Activated naive CD4-positive, alpha-beta T cell treated with anti-CD3 and anti-CD28 coated beads, Interleukin-2, amount 50 U/mL, for 16 hours (primary cell): ENCODE data around the gene AFF3.
"Not testable (repeated sequence)": the region's sequence is repeated elsewhere in the genome, so short reads cannot be mapped to it uniquely, and the experiment has no call there.

ENCODE experiments used
- DNase-seq: peaks from one replicate; pipeline ENCODE4 v3.0.0-alpha.2; 2020

Gene AFF3

DNA sequence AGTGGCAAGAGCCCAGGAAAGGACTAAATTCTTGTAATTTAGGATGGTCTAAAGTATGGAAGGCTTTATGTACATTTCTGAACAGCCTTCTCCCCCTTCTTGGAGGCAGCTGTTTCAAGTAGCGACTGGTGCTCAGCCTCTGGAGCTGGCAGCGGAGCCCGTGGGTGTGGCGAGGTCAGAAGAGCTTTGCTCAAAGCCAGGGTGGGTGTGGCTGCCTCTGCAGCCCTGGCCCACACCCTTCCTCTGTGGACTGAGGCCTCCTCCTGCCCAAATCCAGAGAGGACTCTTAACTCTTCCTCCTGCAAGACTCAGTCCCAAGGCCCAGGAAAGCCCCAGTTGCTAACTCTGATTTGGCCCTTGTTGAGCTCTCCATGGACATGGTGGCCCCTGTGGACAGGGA lies 450.5 kb downstream of the AFF3 start:
- no peak for DNase-seq

DNA sequence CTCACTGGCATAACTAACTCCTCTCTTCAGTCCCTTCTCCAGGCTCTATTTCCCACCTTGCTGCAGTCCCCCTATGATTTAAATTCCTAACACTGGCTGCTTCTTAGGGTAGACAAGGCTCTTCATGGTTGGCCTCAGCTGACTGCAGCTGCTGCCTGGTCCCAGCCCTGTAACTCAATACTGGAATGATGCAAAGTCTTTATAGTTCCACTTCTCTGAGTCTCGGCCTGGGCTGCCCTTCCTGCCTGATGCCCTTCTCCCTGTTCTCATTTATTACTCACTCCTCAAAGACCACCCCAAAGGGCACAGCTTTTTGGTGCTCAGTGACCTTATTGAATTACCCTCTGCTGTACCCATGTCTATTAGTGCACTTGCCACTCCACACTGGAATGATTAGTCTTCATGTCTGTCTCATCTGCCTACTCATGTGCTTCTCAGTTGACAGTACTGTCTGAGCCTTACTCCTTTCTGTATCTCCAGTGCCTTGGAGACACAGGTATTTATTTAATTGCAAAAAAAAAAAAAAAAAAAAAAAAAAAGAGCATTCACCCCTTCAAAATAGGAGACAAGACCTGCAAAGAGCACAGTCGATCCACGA lies 453.1 kb downstream of the AFF3 start:
- DNase-seq, result no peak

DNA sequence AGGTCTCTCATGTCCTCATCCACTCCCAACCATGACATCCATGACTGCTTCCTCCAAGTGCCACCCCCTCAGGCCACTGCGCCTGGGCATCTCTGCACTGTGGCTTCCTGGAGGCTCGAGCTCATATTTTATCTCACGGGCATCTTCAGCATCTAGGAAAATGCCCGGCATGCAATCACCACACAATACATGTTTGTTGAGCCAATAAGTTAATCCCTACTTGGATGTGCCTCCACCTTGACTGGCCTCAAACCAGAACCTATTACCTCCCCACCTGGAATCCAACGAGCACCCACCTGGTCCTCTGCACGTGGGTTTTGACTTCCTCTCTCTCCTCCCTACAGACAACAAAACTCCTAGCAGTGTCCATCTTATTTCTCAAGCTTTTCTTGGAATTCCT lies 453.7 kb downstream of the AFF3 start:
- no peak for DNase-seq

DNA sequence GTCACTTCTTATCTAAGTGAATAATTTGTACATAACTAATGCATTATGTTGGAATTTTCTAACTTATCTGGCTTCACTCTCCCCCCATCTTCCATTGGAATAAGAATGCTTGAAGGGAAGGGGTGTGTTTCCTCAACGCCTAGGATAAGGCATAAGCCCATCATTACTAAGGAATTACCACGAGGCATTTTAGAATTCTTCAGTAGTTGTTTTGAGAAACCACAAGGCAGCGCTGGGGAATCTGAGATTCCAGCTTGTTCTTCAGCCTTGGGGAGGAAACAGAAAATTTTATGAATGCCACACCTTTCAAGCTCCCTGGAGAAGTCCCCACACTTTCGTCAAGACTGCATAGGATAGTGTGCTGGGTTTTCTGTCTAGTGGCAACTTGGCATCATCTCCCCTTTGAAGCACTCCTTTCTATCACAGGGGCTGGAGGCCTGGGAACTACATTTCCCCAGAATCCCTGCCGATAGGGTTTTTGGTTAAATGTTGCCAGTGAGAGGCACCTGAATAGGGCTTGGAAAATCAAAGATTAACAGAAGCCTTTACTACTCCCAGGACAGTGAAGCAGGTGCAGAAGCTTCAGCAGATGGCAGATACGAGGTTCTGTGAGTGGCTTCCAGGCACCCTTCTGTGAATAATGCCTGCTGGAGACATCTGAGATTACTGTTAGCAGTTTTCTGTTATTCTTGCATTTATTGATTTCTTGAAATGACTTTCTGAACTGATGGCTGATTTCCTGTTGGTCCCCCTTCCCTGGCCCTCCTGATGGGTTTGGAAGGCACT lies 459.9 kb downstream of the AFF3 start:
- no peak for DNase-seq

DNA sequence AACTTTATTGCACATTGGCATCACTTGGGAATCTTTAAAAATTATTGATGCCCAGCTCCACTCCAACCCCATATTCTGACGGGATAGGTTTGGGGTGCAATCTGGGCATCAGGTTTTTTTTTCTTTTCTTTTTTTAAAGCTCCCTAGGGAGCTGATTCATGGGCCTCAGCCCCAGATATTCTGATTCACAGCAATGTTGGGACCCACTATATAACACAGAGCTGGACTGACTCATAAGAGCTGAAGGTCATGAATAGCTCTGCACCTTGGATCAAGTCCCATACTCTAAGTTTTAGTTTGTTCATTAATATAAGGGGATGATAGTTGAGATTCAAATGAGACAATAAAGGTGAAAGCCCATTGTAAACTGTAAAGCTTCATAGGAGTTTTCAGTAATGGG lies 461.4 kb downstream of the AFF3 start:
- DNase-seq, result no peak

DNA sequence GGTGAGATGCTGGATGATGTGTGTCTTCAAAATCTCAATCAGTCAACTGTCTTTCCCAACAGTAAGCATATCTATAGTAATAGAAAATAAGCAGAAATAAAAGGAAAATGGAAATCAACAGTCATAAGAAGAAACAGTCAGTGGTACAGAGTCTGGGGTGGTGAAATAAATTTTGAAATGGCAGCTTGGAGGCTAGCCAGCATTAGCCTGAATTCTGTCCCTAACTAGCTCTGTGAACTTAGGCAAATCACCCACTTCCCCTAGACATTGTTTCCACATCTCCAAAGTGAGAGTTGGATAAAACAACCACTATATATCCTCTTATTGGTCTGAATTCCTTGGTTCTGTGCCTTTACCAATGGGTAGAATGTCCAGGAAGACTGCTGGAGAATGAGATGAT lies 462.9 kb downstream of the AFF3 start:
- DNase-seq, result no peak

DNA sequence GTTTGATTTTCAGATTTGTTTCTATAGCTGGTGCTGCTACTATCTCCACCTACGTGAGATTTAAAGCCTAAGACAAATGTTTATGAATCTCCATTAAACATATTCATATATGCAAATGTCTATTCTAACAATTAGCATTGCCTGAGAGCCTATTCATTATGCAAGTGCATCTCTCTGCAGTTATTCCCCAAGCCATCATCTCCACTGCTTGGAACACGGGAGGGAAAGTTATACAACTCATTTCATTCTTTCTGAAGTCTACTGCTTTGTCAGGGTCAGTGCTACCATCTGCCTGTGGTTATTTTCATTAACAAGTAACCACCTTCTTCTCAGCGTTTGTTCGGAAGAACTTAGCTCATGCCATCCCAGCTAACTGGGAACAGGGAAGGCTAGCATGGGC lies 463.8 kb downstream of the AFF3 start:
- DNase-seq, result no peak

DNA sequence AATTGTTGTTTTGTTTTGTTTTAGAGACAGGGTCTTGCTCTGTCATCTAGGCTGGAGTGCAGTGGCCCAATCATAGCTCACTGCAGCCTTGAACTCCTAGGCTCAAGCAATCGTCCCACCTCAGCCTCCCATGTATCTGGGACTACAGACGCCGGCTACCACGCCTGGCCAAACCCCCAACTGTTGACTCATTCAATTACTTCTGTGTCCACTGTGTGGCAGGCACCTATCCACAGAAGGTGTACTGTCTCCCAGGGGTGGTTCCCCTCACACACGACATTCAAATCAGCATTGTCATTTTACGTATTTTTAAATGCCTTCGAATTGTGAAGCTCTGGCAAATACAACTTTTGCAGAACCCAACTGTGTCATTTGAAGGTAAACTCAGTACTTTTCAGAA lies 464.6 kb downstream of the AFF3 start:
- no peak for DNase-seq

DNA sequence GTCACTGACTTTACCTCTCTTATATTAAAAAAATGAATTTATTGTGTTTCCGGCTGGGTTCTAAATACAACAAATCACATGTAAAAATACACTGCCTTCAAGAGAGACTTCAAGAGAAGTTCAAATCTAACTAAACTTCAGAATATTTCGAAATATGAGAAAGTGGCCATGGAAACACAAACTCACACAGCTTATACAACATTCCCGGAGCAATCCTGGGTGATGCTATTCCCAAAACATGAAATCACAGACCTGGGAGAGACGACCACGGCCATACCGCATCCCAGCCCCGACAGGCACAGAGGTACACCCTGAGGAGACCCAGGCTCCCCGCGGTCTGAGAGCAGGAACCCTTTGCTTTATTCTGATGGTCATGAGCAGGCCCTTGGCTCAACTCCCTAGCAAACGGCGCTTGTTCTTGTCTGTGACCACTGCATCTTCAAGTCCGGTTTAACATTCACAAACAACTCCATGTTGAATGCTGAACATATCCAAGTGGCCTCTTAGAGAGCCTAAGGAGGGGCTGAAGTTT lies 467.2 kb downstream of the AFF3 start:
- no peak for DNase-seq

DNA sequence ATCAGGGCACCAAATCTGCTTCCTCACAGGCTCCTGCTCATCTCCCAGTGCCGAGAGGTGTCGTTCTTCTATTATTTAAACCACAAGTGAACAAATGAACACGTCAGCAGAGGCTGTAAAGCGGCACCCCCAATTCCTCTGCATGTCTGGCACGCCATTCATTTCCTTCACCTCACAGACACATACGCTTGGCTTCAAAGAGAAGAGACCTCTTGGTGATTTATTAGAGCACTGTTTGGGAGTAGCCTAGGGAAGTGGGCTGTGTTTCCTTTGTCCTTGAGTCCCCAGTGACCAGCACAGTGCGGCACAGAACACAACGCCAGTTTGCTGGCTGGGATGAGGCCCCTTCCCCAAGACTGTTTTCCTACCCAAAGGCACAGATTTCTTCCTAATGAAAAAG lies 468.3 kb downstream of the AFF3 start:
- DNase-seq, result no peak

DNA sequence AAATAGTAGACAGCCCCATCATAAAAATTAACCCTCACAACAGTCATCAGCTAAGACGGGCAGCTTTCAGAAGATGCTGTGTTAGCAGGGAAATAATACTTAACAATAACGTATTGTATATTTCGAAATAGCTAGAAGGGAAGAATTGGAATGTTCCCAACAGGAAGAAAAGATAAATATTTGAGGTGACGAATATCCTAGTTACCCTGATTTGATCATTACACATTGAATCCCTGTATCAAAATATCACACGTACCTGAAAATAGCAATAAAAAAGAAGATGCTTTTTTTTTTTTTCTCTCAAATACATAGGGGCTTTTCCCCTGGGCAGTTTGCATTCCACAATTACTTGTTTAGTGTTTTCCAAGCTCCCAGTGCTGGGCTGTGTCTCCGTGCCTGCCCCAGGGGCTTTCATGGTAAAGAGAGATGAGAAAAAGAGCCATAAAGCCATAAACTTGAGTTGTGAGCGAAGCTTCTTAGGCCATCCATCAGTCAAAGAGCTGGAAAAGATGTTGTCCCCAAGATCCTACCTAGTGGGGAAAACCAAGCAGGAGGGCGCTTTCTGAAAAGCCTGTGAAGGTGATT lies 469.5 kb downstream of the AFF3 start:
- DNase-seq, result no peak

DNA sequence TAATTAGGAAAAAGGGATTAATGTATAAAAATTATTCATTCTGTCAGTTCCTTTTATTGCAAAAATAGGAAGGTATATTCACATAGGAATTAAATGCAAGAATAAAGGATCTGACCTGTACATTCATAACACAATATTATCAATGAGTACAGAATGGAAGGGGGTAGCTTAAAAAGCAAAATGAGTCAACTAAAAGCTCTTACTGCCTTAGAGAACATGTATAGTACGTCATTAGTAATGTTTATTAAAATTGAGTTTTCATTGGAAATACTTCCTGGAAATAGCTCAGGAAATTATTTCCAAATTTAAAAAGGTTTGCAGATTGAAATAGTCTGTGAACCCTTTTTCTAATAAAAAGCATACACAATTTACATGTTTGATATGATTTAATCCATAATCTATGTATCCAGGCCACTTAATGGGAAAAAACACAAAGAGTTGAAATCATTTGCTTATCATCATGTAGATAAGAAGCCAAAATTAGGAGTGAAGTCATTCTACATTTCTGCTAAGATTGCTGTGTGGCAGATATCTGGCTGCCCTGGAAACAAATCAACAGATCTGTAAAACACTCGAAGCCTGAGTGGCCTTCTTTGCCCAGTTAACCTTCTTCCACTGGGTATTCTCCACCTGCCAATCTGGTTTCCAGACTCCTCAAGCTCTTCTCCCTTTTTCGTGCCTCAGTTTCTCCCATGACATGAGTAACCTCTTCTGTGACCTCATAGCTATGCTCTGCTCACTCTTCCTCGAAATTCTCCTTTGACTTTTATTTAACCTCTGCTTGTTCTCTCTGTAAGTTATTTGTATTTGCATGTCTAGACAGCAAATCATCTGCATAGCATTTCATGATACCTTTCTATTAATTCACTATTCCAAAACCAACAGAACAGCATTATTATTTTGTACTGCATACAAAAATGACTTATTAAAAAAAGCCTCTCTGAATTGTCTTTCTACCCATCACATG lies 471.3 kb downstream of the AFF3 start:
- DNase-seq, result no peak

DNA sequence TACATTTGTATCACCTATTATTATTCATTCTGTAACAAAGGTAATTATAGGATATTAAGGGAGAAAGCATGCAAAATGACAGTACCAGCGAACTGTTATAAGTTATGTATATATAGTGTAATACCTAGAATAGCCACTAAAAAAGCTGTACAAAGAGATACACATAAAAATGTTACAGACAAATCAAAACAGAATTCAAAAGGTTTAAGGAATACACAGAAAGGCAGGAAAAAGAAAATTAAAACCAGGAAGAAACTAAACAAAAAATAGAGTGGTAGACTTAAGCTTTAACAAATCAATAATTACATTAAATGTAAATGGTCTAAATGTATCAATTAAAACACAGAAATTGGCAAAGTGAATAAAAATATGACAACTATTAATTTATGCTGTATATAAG lies 476.1 kb downstream of the AFF3 start:
- DNase-seq, result no peak

DNA sequence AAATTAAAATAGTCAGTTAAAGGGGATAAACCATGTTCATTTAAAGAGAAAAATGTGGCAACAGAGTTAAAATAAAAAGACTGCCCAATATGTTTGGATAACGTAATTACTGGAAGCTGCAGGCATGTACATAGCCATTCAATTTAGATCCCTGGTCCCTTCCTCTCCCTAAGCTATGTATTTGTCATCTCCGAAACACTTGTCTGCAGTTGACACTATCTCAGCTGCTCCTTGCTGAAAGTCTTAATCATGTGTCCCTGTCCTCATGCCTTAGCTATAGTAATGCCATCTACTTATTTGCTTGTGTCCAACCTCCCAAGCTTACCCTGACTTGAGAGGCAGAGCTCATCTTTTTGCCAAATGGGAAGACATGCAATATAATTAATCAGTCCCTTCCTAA lies 478.7 kb downstream of the AFF3 start:
- DNase-seq, result no peak

DNA sequence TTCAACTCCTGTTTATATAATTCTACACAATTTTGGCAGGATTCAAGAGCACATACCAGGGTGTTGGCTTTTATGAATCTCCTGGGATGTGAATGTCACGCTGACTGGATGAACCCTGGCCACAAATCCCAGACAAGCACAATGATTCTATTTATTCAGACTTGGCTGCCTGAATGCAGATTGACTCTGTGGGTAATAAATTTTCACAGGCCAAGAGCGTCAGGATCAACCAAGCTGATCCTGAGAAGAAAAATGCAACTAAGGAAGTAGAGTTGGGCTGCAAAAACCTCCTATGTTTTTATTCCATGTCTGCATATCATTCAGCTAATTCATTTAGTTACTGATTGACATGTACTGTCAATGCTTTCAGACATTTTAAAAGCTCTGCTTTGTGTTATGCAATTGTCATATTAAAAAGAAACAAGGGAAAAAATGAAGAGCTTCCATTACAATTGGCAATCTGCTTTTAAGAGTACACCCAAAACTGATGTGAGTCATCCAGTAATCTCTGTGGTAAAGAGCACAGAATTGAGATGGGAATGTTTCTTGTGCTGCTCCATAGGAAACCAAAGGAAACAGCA lies 479.5 kb downstream of the AFF3 start:
- DNase-seq, result no peak

DNA sequence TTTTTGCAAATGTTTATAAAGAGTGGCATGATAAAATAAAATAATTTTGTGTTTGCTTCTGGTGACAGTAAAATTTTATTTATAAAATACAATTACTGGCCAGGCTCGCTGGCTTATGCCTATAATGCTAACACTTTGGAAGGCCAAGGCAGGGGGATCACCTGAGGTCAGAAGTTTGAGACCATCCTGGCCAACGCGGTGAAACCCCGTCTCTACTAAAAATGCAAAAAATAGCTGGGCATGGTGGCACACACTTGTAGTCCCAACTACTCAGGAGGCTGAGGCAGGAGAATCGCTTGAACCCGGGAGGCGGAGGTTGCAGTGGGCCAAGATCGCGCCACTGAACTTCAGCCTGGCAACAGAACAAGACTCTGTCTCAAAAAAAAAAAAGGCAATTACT lies 480.6 kb downstream of the AFF3 start:
- DNase-seq, result not testable (repeated sequence)

DNA sequence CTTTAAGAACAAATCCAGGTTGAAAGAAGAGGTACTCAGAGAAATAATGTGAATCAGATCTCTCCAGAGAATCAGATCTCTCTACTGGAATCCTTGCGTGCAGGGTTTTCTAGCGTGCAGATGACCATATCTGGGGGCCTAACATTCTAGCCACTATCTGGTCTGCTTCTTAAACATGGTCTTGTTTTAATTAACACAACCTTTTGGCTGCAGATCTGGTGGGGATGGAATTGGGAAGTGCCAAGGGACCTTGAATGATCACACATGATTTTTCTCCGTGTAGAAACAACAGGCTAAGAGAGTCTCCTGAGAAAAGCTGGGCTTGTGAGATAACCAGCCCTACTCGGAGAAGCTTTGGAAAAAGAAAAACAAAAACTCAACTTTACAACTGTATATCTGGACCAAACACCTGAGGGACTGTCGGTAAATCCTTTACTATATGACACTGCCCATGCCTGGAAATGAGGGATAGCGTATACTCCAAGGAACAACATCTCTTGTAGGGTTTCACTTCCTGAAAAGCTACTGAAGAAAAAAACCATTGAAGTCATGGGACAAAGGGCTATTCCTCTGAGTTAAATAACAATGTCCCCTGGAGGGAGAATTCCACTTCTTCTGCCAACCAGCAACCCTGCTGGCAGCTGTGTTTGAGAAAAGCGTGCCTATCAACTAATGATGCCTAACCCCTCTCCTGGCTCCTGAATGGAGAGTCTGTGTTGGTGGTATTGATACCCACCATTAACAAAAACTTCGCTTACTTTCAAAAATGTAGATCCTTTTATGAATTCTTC lies 481.6 kb downstream of the AFF3 start:
- DNase-seq, result no peak

DNA sequence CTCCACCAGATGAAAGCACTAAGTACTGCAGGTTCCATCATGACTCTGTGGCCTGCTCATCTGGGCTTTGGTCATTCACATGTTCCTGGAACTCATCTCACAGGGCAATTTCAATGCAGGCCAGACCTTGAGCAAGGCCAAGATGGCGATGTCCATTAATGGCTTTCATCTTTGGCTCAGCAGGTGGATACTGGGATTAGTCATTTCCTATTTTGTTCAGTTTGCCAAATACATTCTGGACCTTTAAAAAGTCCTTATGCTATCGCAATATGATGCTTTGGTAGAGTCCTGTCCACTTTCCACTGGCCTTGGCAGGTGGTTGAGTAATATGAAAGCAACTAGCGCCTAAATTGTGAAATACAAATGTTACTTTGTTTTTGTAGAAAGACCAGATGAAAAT lies 482.5 kb downstream of the AFF3 start:
- DNase-seq, result no peak

DNA sequence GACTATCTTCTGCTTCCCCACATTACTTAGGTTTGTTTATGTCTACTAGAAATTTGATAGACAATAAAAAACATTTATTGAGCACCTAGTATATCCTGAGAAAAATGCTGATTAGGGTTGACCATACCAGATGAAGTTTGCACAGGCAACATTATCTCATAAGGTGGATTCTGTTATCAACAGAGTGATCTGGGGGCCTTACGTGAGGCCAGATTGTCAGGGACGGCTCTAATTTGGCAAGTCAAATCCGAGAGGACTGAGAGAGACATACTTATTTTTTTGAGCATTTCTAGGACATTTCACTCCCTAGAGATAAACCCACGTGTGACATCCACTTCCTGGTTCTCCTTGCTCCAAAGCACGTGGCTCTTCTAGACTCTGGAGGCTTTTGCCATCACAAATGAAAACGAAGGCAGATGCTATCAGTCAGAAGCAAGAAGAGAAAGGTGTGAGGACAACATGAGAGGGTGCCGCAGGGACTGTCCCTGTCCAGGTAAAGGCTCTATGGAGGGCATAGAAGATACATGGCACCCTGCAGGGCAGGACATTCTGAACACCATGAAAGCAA lies 484.6 kb downstream of the AFF3 start:
- DNase-seq, result no peak

DNA sequence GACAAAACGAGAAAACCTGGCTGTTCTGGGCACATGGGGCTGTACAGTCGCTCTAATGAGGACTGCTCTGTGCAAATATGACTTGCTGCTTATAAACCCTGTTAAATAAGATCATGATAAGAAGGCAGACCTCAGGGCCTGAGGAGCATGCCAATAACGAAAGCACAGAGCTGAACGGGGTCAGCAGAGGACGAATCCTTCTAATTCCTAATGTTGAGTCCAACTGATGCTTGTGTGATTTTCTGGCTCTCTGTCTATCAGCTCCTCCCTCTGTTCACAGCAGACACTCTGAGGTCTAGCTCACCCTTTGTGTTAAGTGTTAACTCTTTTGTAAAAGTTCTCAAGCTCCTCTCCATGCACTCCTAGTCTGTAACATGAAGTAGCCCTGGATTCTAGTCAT lies 485.4 kb downstream of the AFF3 start:
- DNase-seq, result no peak

DNA sequence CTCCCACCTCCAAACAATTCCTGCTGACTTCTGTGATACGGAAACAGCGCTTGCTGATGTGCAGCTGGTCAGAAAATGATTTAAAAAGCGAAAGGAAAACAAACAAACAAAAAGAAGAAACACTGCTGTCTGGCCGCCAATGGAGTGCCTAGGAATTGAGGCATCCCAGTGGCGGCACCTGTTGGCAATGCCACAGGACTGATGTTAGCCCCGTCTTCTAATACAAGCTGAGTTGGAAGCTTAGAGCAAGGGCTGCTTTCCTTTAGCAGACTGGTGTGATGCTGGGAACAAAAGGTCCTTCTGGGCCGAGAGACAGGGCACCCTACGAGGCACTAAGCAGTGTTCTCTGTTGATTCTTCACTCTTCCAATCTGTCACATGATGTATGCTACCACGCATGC lies 489.0 kb downstream of the AFF3 start:
- DNase-seq, result no peak

DNA sequence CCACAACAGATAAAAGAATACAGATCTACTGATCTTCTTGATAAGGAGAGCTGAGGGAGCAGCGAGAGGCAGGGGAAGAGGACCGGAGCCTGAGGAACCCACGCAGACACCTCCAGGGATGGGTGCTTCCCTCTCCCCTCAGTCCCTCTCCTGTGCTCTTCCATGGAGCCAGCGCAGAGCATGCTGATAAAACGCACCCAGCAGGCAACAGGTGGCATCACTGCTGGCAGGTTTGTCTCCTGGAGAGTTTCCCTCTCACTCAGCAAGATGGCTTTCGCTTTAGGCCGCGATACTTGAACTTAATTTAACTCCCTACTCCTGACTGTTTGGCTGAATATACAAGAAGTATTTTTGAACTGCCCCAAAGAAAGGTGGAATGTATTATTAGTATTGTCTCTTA lies 489.5 kb downstream of the AFF3 start:
- DNase-seq, result no peak
